GM12878 (cell line): ENCODE results near the gene TMEM132C. TPM values are rescaled to one million over a fixed set of nuclear protein-coding genes. Genes with fewer than 3 reads are reported as not detected.

ENCODE experiments used
- ATAC-seq: fragments of 200-7000 bp; cut with Tn5 transposase; 3 replicates; pipeline ENCODE4 v1.9.1; 2020; ENCODE audit warnings: mild to moderate bottlenecking, moderate library complexity
- BruUV-seq: library from RNA; stranded (reverse); fragments of 400-500 nt; replicated peaks from 2 replicates; lab custom pipeline; 2021; lab: Mats Ljungman, UMichigan
- CTCF ChIA-PET: fragments of 300-600 bp; sonication (Branson Sonifier 250); formaldehyde crosslinking; extraction: SDS; loops from one replicate; lab custom pipeline; 2021; ENCODE audit warnings: inconsistent platforms; lab: Yijun Ruan, JAX
- POLR2A ChIA-PET: fragments of 350-600 bp; formaldehyde crosslinking; extraction: SDS; loops from one replicate; lab custom pipeline; 2021; ENCODE audit warnings: inconsistent platforms; lab: Charles Lee
- RAD21 ChIA-PET: fragments of 300-600 bp; sonication (Branson Sonifier 250); formaldehyde crosslinking; loops from one replicate; lab custom pipeline; 2023; ENCODE audit warnings: antibody characterized with exemption; ENCODE audit not compliant: unreplicated experiment; lab: Charles Lee
- SMC1A ChIA-PET: fragments of 300-600 bp; sonication (Branson Sonifier 250); formaldehyde crosslinking; loops from one replicate; lab custom pipeline; 2023; ENCODE audit not compliant: unreplicated experiment, uncharacterized antibody; lab: Charles Lee
- DNase-seq: peaks from one replicate; pipeline ENCODE4 v3.0.0-alpha.2; 2011; ENCODE audit warnings: low read depth, low spot score
- FAIRE-seq: peaks from 3 replicates; lab custom pipeline; 2011; peaks lifted over from hg19 to GRCh38; lab: Jason Lieb, UNC
- H2AFZ ChIP-seq: 2 replicates; pipeline ENCODE4 v1.6.0; 2011; ENCODE audit warnings: low read depth, low read length, control low read depth; ENCODE audit not compliant: control insufficient read depth
- H3K27ac ChIP-seq: 2 replicates; pipeline ENCODE4 v1.5.1; 2011; ENCODE audit warnings: control low read depth; ENCODE audit not compliant: control insufficient read depth, insufficient read depth
- H3K27me3 ChIP-seq, 2 experiments: replicated peaks in 1 of 2; 2 replicates each; pipeline versions ENCODE4 v1.6.0 to v1.6.1; 2011; ENCODE audit warnings: low read length in 1 of 2; ENCODE audit not compliant: control insufficient read depth in 2 of 2, insufficient read depth in 2 of 2
- H3K36me3 ChIP-seq, 2 experiments: 2 replicates each; pipeline ENCODE4 v1.5.1; 2011; ENCODE audit warnings: low read length in 1 of 2; ENCODE audit not compliant: control insufficient read depth in 2 of 2, insufficient read depth in 2 of 2
- H3K4me1 ChIP-seq: 2 replicates; pipeline ENCODE4 v1.6.1; 2011; ENCODE audit warnings: mild to moderate bottlenecking, low read length, moderate library complexity, mixed read lengths; ENCODE audit not compliant: control insufficient read depth, insufficient read depth
- H3K4me2 ChIP-seq: 2 replicates; pipeline ENCODE4 v1.6.0; 2011; ENCODE audit warnings: control low read depth; ENCODE audit not compliant: control insufficient read depth, insufficient read depth
- H3K4me3 ChIP-seq: fragments of 200-600 bp; sonication (generic); 2 replicates; pipeline ENCODE4 v1.5.1; 2016
- H3K79me2 ChIP-seq: 2 replicates; pipeline ENCODE4 v1.6.0; 2011; ENCODE audit warnings: low read length; ENCODE audit not compliant: control insufficient read depth, insufficient read depth
- H3K9ac ChIP-seq: 2 replicates; pipeline ENCODE4 v1.8.0; 2011; ENCODE audit warnings: low read length, control low read depth, mixed read lengths; ENCODE audit not compliant: control insufficient read depth, insufficient read depth
- H3K9me3 ChIP-seq: replicated peaks from 3 replicates; pipeline ENCODE4 v1.5.1; 2011; ENCODE audit warnings: mild to moderate bottlenecking, low read length; ENCODE audit not compliant: control insufficient read depth, insufficient read depth
- H4K20me1 ChIP-seq: 2 replicates; pipeline ENCODE4 v1.6.0; 2011; ENCODE audit not compliant: control insufficient read depth, insufficient read depth
- ETV6 ChIP-seq, 2 experiments: fragments of 450-650 bp in 1 of 2; IDR thresholded peaks in 1 of 2; conservative IDR thresholded peaks in 1 of 2; 2 replicates each; pipeline ENCODE4 v1.6.1; 2014; ENCODE audit warnings: antibody characterized with exemption in 1 of 2, borderline replicate concordance in 1 of 2, low read depth in 1 of 2, mild to moderate bottlenecking in 1 of 2, moderate library complexity in 1 of 2
- KLF5 ChIP-seq: fragments of 450-650 bp; IDR thresholded peaks from 2 replicates; pipeline ENCODE4 v1.6.1; 2014; ENCODE audit warnings: mild to moderate bottlenecking; ENCODE audit not compliant: partially characterized antibody
- NBN ChIP-seq: fragments of 450-650 bp; IDR thresholded peaks from 2 replicates; pipeline ENCODE4 v1.6.1; 2016
- NR2C1 ChIP-seq: fragments of 450-650 bp; IDR thresholded peaks from 2 replicates; pipeline ENCODE4 v1.6.1; 2017; ENCODE audit warnings: antibody characterized with exemption, mild to moderate bottlenecking, moderate library complexity
- SMC3 ChIP-seq: IDR thresholded peaks from 2 replicates; pipeline ENCODE4 v1.6.1; 2011; ENCODE audit warnings: low read length, improper control_type of control experiment, borderline replicate concordance
- SRF ChIP-seq, 2 experiments: IDR thresholded peaks; 2 replicates each; pipeline ENCODE4 v1.6.1; 2011; ENCODE audit warnings: low read depth in 2 of 2, low read length in 2 of 2, mild to moderate bottlenecking in 1 of 2, moderate library complexity in 1 of 2
- WGBS: methylation state at CpG from one replicate; pipeline ENCODE4 v1.1.6; 2016; ENCODE audit warnings: low lambda C conversion rate; ENCODE audit not compliant: insufficient replicate concordance, insufficient coverage; ENCODE audit errors: missing lambda C conversion rate; 5-methylcytosine and 5-hydroxymethylcytosine counted together
- in situ Hi-C: fragments of 300-500 bp; cut with MboI; formaldehyde crosslinking; loops from 9 replicates; pipeline ENCODE4 v1.14.3; 2018; ENCODE audit warnings: mixed read lengths
- intact Hi-C: fragments of 100-400 bp; cut with micrococcal nuclease; formaldehyde crosslinking; loops from one replicate; pipeline ENCODE4 v1.14.2; 2022; ENCODE audit not compliant: unreplicated experiment
- polyA plus RNA-seq, 11 experiments: library from polyadenylated mRNA; depleted of rRNA in 4 of 11; unstranded in 6 of 11; stranded (reverse) in 5 of 11; fragments of >200 nt; fragmentation: Nextera tagmentation in 4 of 11; fragmentation: Illumina TruSeq in 1 of 11; extraction: Ambion mirVana in 4 of 11; extraction: Trizol in 1 of 11; gene quantifications; 1 replicate in 1 of 11; 2 replicates in 10 of 11; pipeline versions ENCODE4 v1.2.1 to v1.2.3, GENCODE V29; 2011 to 2016; ENCODE audit warnings: inconsistent platforms in 2 of 11, missing spikeins in 2 of 11, low read depth in 1 of 11
- total RNA-seq, 4 experiments: library from RNA; depleted of rRNA in 3 of 4; stranded (reverse); fragments of >200 nt in 3 of 4; fragmentation: Illumina TruSeq in 1 of 4; extraction: Trizol in 1 of 4; gene quantifications; 2 replicates each; pipeline versions ENCODE4 v1.2.1 to v1.2.3, GENCODE V29; 2013 to 2021
- TF ChIP-seq, protein P1 (sequence below): fragments of 450-650 bp; formaldehyde crosslinking; IDR thresholded peaks from 2 replicates; pipeline ENCODE4 v1.5.0; 2022; ENCODE audit warnings: mild to moderate bottlenecking, missing genetic modification characterization
- TF ChIP-seq, protein P2 (sequence below): IDR thresholded peaks from 2 replicates; pipeline ENCODE4 v1.6.1; 2011; ENCODE audit warnings: low read depth, low read length, improper control_type of control experiment, borderline replicate concordance

The TMEM132C gene
- total and polyA plus RNA-seq, 10 of the 15 experiments (the other 5 are each of a cell fraction or from before 2014, with no cell fraction given): not detected

DNA sequence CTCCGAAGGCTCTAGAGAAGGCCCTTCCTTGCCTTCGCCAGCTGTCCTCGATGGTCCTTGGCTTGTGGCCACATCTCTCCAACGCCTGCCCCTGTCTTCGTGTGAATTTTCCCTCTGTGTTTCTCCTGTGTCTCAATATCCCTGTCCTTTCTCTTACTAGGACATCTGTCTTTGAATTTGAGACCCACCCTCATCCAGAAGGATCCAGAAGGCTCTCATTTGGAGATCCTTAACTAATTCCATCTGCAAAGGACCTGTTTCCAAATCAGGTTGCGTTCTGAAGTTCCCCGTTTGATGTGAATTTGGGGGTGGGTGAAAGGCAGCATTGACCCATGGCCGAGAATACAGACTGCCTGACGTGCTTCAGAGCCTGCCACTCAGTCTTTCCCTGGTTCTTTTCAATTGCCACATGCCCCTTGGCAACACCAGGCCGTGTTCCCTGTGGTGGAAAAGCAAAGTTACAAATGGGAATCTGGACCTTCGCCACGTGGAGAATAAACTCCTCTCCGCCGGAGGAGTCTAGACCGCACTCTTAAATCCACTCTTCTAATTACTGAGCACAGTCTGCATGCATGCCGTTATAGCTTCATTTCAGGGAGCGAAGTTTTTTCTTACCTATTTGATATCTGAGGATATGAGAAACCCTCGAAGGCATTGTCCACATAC lies 158.8 kb downstream of the TMEM132C start (continued):
- TF ChIP-seq, protein P1, sequence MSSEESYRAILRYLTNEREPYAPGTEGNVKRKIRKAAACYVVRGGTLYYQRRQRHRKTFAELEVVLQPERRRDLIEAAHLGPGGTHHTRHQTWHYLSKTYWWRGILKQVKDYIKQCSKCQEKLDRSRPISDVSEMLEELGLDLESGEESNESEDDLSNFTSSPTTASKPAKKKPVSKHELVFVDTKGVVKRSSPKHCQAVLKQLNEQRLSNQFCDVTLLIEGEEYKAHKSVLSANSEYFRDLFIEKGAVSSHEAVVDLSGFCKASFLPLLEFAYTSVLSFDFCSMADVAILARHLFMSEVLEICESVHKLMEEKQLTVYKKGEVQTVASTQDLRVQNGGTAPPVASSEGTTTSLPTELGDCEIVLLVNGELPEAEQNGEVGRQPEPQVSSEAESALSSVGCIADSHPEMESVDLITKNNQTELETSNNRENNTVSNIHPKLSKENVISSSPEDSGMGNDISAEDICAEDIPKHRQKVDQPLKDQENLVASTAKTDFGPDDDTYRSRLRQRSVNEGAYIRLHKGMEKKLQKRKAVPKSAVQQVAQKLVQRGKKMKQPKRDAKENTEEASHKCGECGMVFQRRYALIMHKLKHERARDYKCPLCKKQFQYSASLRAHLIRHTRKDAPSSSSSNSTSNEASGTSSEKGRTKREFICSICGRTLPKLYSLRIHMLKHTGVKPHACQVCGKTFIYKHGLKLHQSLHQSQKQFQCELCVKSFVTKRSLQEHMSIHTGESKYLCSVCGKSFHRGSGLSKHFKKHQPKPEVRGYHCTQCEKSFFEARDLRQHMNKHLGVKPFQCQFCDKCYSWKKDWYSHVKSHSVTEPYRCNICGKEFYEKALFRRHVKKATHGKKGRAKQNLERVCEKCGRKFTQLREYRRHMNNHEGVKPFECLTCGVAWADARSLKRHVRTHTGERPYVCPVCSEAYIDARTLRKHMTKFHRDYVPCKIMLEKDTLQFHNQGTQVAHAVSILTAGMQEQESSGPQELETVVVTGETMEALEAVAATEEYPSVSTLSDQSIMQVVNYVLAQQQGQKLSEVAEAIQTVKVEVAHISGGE: no peak
- TF ChIP-seq NBN (no peak), ETV6 (conservative IDR thresholded peaks at IDR 0.05 in 1 of 2, IDR thresholded peaks at IDR 0.05 in 1 of 2; ENCODE audit: borderline replicate concordance in 1 of 2, low read depth in 1 of 2) (no peak), SMC3 (no peak)
- TF ChIP-seq, protein P2, sequence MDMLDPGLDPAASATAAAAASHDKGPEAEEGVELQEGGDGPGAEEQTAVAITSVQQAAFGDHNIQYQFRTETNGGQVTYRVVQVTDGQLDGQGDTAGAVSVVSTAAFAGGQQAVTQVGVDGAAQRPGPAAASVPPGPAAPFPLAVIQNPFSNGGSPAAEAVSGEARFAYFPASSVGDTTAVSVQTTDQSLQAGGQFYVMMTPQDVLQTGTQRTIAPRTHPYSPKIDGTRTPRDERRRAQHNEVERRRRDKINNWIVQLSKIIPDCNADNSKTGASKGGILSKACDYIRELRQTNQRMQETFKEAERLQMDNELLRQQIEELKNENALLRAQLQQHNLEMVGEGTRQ: no peak

DNA sequence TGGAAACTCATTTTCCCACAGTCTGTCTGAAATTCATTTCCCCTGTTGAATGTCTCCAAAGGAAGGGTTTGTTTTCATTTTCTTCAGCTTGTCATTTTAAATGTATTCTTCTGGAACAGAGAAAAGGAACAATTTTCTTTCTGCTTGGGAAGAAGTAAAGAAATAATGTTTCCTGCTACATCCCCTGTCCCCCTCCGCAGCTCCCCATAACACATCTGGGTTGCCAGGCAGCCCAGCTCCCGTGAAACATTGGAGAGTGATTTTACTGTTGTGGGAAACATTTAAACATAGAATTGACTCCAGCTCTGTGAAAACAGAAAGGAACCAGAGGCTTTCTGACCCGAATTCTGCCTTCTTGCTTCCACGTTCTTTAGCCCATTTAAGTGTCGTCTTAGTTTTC lies 159.5 kb downstream of the TMEM132C start:
- Histone ChIP-seq H3K27me3 (no peaks in the 10 kb centered on the region), H3K9me3 (no peaks in the 10 kb centered on the region), H3K79me2 (no peaks in the 10 kb centered on the region), H3K4me3 (no peak overlapping the region), H3K36me3 (no peaks in the 10 kb centered on the region), H3K9ac (no peak overlapping the region), H4K20me1 (no peaks in the 10 kb centered on the region), H3K4me1 (no peaks in the 10 kb centered on the region), H2AFZ (no peak overlapping the region), H3K4me2 (no peak overlapping the region), H3K27ac (no peak overlapping the region)
- WGBS: 50% methylated on average over 5 of the region's 5 CpGs
- no peak for FAIRE-seq
- no peak for TF ChIP-seq SRF (IDR thresholded peaks at IDR 0.05; ENCODE audit: low read depth in 2 of 2, low read length in 2 of 2)
- TF ChIP-seq KLF5: no peak
- no peak for TF ChIP-seq NR2C1
- RAD21 ChIA-PET: no interaction called here
- no TSS peak for BruUV-seq
- SMC1A ChIA-PET: no interaction called here
- in situ Hi-C loops (no loop called here), intact Hi-C loops (no loop called here)
- no peak for DNase-seq
- CTCF ChIA-PET: no interaction called here
- ATAC-seq: no peak
- POLR2A ChIA-PET: no interaction called here
